ENCODE measurements around the gene C1orf198. TPM values are rescaled to one million over a fixed set of nuclear protein-coding genes. Genes with fewer than 3 reads are reported as not detected.

The C1orf198 gene
- total RNA-seq, 1 donor from 2014 or later, result 54.5 TPM

- no peak for TF ChIP-seq CTCF (conservative IDR thresholded peaks at IDR 0.05; ENCODE audit: low read depth, low read length)
- no peak overlapping the region for H3K4me3 ChIP-seq (ENCODE audit: low read depth, low read length)
- no peak for DNase-seq (ENCODE audit: low read depth)
Observed at GRCh38 chr1:230836793-230837192, 31.5 kb downstream of the C1orf198 start.

- TF ChIP-seq CTCF (conservative IDR thresholded peaks at IDR 0.05; ENCODE audit: low read depth, low read length), result no peak
- no peak overlapping the region for H3K4me3 ChIP-seq (ENCODE audit: low read depth, low read length)
- DNase-seq (ENCODE audit: low read depth), result no peak
Observed at GRCh38 chr1:230836347-230836746, 32.0 kb downstream of the C1orf198 start.

GRCh38 chr1:230834292-230834691 is 34.0 kb downstream of the C1orf198 start:
- DNase-seq (ENCODE audit: low read depth), result no peak
- no peak for TF ChIP-seq CTCF (conservative IDR thresholded peaks at IDR 0.05; ENCODE audit: low read depth, low read length)
- H3K4me3 ChIP-seq (ENCODE audit: low read depth, low read length), result no peak overlapping the region

GRCh38 chr1:230833511-230833910 is 34.8 kb downstream of the C1orf198 start:
- TF ChIP-seq CTCF (conservative IDR thresholded peaks at IDR 0.05; ENCODE audit: low read depth, low read length), result no peak

GRCh38 chr1:230832476-230832875 is 35.8 kb downstream of the C1orf198 start:
- H3K4me3 ChIP-seq (ENCODE audit: low read depth, low read length), result no peak overlapping the region
- no peak for TF ChIP-seq CTCF (conservative IDR thresholded peaks at IDR 0.05; ENCODE audit: low read depth, low read length)
- DNase-seq (ENCODE audit: low read depth), result no peak

More at GRCh38 chr1:230833511-230833910, 34.8 kb downstream of the C1orf198 start:
- DNase-seq (ENCODE audit: low read depth), result no peak
- H3K4me3 ChIP-seq (ENCODE audit: low read depth, low read length), result no peak overlapping the region

- TF ChIP-seq CTCF (conservative IDR thresholded peaks at IDR 0.05; ENCODE audit: low read depth, low read length), result no peak
- no peak for DNase-seq (ENCODE audit: low read depth)
- H3K4me3 ChIP-seq (ENCODE audit: low read depth, low read length), result no peak overlapping the region
Observed at GRCh38 chr1:230831771-230832170, 36.5 kb downstream of the C1orf198 start.

GRCh38 chr1:230828421-230828820 is 39.9 kb downstream of the C1orf198 start:
- H3K4me3 ChIP-seq (ENCODE audit: low read depth, low read length), result no peak overlapping the region
- no peak for TF ChIP-seq CTCF (conservative IDR thresholded peaks at IDR 0.05; ENCODE audit: low read depth, low read length)
- DNase-seq (ENCODE audit: low read depth), result no peak

All from epithelial cell of proximal tubule (primary cell).